Kasumi-1 (cell line): ENCODE measurements around the gene GSTM1.

Experiments used
- DNase-seq, 2 experiments: peaks; one replicate each; lab custom pipeline; 2025; lab: John Stamatoyannopoulos, UW

The GSTM1 gene

DNA sequence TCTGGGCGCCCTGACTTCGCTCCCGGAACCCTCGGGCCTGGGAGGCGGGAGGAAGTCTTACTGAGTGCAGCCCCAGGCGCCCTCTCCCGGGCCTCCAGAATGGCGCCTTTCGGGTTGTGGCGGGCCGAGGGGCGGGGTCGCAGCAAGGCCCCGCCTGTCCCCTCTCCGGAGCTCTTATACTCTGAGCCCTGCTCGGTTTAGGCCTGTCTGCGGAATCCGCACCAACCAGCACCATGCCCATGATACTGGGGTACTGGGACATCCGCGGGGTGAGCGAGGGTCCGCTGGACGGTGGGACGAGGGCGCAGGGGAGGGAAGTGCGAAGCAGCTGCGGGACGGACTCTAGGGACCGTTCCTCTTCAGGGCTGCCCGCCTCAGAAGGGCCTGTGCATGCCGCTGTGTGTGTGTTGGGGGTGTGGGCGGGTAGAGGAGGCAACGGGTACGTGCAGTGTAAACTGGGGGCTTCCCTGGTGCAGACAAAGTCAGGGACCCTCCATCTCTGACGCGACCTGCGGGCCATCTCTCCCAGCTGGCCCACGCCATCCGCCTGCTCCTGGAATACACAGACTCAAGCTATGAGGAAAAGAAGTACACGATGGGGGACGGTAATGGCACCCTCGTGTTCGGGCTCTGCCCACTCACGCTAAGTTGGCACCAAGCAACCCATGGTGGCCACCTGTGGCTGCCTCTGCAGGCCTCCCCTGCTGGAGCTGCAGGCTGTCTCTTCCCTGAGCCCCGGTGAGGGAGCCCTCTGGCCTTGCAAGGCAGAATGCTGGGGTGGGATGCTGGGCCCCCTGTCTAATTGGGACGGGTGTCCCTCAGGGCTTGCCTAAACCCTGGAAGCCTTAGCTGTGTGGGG lies at the start of gene GSTM1:
GSTM1 (plus strand) TSS at position 177 of the 859 bp plus-strand sequence; CDS start at position 234, 57 bp downstream.
- DNase-seq, result peak; percentile 41 to 48

DNA sequence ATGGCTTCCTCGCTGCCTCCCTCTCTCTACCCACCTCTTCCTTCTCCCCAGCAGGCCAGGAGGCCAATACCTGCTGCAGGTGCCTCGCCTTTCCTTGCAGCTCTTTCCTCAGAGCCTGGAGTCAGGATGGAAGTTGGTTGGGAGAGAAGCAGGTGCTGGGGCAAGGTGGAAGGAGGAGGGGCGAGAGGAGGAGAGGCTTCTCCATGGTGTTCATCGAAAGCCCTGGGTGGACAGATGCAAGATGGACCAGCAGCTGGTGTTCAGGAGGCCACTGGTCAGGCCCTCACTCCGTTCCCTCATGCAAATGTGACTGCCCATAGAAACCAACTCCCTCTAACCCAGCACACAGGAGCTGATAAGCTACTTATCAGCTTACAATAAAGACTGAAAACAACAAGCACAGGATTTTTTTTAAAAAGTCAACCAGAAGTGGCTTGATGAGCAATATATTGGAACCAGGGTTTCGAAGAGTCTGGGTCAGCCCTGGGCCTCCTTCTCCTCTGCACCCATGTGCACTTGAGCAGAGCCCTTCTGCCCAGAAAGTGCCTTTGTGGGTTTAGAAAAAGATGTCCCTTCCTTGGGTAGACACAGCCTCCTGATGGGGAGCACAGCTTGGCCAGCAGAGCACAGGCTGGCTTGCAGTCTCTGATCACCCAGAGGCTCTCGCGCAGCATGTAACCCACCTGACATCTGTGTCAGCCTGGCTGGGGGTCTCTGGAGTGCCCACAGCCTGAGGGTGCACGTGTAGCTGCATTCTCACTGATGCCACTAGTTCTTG lies 48.4 kb upstream of the GSTM1 start:
- no peak for DNase-seq

GRCh38 chr1:109639841-109640184 lies 47.8 kb upstream of the GSTM1 start:
- no peak for DNase-seq

GRCh38 chr1:109640285-109640865 lies 47.2 kb upstream of the GSTM1 start:
- peak; percentile 76 for DNase-seq

- DNase-seq, result no peak
Observed at GRCh38 chr1:109641078-109641740, 46.4 kb upstream of the GSTM1 start.

DNA sequence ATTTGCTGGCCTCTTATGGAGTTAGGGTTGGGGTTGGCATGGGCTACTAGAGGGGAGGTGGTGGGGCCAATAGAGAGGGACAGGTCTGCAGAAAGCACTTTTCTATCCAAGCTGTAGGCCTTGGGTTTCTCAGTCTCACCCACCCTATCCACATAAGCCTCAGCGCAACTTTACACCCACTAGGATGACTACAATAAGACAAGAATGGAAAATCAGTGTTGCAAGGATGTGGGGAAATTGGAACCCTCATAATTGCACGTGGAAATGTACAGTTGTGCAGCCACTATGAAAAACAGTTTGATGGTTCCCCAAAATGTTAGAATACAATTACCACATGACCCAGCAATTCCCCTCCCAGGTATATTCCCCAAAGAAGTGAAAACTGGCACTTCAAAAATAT lies 45.8 kb upstream of the GSTM1 start:
- DNase-seq, result no peak

- no peak for DNase-seq
Observed at GRCh38 chr1:109642626-109643025, 45.0 kb upstream of the GSTM1 start.

DNA sequence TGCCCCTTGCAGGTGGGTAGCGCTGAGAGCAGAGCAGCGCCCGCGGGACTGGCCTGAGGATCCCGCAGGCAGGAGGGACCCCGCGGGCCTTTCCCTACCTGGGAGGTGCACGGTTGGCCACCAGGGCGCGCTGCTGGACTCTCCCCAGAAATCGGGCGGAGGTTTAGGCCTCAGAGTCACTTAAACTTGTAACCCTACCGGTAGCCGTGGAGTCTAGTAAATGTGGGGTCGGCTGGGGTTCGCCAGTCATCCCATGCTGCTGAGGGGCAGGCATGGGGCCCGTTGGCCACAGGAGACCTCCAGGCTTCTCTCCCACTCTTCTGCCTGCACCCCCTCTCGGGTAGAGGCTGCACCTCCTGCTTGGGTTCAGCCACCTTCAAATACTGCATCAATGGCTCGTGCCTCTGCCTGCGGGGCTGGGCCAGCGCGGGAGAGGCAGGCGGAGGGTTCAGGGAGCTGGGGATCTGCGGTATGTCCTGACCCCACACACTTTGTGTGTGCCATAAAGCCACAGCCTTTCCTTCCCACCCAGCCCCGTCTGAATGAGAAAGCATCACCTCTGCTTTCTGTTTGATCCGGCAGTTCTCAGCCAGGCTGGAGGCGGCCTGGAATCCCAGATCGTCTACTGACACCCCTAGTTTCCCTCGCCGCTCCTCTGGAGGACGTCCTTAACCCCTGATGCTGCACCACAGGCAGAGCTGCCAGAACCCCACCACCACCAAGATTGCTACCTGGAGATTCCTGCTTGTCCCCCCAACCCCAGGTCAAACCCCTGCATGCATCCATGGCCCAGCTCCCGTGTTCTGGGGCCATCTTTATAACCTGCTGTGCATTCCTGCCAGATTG lies 44.0 kb upstream of the GSTM1 start:
- DNase-seq, result peak; percentile 76 to 88

GRCh38 chr1:109644670-109645069 lies 42.9 kb upstream of the GSTM1 start:
- no peak for DNase-seq

DNA sequence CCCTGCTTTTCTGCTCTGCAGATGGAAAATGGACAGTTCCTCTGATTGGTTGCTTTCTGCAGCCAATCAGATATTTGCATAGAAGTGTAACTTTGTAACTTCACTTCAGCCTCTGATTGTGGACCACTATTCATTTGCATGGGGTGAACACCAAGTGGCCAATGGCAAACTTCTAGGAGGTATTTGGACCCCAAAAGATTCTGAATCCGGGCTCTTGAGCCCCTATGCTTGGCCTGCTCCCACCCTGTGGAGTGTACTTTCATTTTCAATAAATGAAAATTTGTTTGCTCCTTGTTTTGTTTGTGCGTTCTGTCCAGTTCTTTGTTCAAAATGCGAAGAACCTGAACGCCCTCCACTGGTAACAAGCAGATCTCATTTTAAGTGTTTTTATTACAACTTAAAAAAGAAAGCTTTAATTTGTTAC lies 38.1 kb upstream of the GSTM1 start:
- peak; percentile 59 to 68 for DNase-seq

GRCh38 chr1:109650609-109651008 lies 37.0 kb upstream of the GSTM1 start:
- DNase-seq, result no peak

DNA sequence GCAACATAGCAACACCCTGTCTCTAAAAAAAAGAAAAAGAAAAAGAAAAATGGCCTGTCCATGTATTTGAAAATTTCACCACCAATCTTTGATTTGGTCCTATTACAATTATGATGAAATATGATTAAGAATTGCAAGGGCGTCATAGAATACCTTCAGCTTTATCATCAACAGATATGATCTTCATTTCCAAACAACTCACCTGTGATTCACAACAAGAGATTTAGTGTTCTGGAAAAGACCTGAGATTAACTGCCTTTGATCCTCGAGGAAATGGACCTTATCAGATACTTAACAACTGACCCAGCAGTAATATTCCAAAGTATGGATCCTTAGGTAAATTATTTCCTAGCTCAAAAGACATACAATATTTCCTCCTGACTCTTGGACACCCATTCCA lies 35.2 kb upstream of the GSTM1 start:
- DNase-seq, result no peak

DNA sequence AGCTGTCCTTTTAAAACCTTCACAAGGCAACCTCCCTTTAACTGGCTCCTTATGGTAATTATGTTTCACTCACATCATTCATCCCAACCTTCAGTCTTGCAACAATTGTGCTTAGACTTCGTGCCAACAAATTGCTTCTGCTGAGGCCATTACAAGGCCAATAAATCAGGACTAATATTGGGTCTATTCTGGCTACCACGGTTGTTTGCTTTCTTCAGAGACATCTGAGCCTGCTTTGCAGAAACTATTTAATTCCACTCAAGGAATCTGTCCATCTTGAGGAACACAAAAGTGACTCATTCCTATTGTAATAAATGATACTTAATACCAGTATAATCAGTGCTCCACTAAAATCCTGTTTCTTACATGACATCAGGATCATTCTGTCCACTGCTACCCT lies 34.3 kb upstream of the GSTM1 start:
- no peak for DNase-seq

- DNase-seq, result no peak
Observed at GRCh38 chr1:109654519-109654918, 33.1 kb upstream of the GSTM1 start.

DNA sequence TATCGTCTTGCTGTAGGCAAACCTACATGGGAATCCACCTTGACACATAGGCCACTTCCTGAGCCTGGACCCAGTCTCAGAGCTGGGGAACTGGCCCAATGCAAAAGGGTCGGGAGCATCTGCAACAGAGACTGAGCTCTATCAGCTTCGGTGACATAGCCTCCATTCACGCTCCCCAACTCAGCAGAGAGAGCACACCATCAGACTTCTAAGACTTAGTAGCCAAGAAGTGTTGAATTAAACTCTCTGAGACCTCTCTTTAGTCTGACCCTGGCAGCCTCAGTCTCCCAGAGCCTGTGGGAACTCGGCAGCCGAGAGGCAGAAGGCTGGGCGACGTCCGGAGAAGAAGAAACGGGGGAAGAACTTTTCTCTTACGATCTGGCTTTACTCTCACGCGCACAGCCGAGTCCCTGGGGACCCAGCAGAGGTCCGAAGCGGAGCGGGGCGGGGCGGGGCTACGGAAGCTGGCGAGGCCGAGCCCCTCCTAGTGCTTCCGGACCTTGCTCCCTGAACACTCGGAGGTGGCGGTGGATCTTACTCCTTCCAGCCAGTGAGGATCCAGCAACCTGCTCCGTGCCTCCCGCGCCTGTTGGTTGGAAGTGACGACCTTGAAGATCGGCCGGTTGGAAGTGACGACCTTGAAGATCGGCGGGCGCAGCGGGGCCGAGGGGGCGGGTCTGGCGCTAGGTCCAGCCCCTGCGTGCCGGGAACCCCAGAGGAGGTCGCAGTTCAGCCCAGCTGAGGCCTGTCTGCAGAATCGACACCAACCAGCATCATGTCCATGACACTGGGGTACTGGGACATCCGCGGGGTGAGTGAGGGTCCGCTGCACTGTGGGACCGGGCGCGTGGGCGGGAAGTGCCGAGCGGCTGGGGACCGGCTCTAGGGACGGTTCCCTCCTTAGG lies 31.8 kb upstream of the GSTM1 start, which contains the start of gene GSTM4:
GSTM4 (plus strand) TSS at position 485 of the 905 bp plus-strand sequence; CDS start at position 776, 291 bp downstream.
- no peak for DNase-seq

GRCh38 chr1:109657395-109657794 lies 30.2 kb upstream of the GSTM1 start:
- no peak for DNase-seq

- DNase-seq, result no peak
Observed at GRCh38 chr1:109657970-109658369, 29.6 kb upstream of the GSTM1 start.

GRCh38 chr1:109658533-109659042 lies 29.0 kb upstream of the GSTM1 start:
- no peak for DNase-seq

GRCh38 chr1:109659145-109659544 lies 28.5 kb upstream of the GSTM1 start:
- no peak for DNase-seq
